Neural progenitor cell (in vitro differentiated cells): Measurements from ENCODE around the gene C17orf113. TPM values are rescaled to one million over a fixed set of nuclear protein-coding genes. Genes with fewer than 3 reads are reported as not detected.

Experiments
- DNase-seq: peaks from one replicate; pipeline ENCODE4 v3.0.0-alpha.2; 2016; ENCODE audit warnings: low spot score
- H2AFZ ChIP-seq: fragments of 200-600 bp; sonication (generic); replicated peaks from 2 replicates; pipeline ENCODE4 v1.6.1; 2016; ENCODE audit warnings: antibody characterized with exemption
- H3F3A ChIP-seq: fragments of 200-600 bp; sonication (generic); 2 replicates; pipeline ENCODE4 v1.6.1; 2016; ENCODE audit warnings: antibody characterized with exemption, low read depth
- H3K27ac ChIP-seq: fragments of 200-600 bp; sonication (generic); 2 replicates; pipeline ENCODE4 v1.5.1; 2016; ENCODE audit warnings: mild to moderate bottlenecking
- H3K27me3 ChIP-seq: fragments of 200-600 bp; sonication (generic); 2 replicates; pipeline ENCODE4 v1.6.1; 2016; ENCODE audit warnings: mild to moderate bottlenecking, moderate library complexity
- H3K36me3 ChIP-seq: fragments of 200-600 bp; sonication (generic); 2 replicates; pipeline ENCODE4 v1.5.1; 2016
- H3K4me1 ChIP-seq: fragments of 200-600 bp; sonication (generic); 2 replicates; pipeline ENCODE4 v1.6.1; 2016; ENCODE audit warnings: mixed run types
- H3K4me2 ChIP-seq: fragments of 200-600 bp; sonication (generic); 2 replicates; pipeline ENCODE4 v1.6.1; 2016
- H3K4me3 ChIP-seq: fragments of 200-600 bp; sonication (generic); 2 replicates; pipeline ENCODE4 v1.5.1; 2016
- H3K79me2 ChIP-seq: fragments of 200-600 bp; sonication (generic); 2 replicates; pipeline ENCODE4 v1.6.1; 2016; ENCODE audit warnings: low read depth
- H3K9ac ChIP-seq: fragments of 200-600 bp; sonication (generic); 2 replicates; pipeline ENCODE4 v1.6.1; 2016
- H3K9me3 ChIP-seq: fragments of 200-600 bp; sonication (generic); 2 replicates; pipeline ENCODE4 v1.5.1; 2016; ENCODE audit warnings: low read depth
- H4K20me1 ChIP-seq: fragments of 200-600 bp; sonication (generic); 2 replicates; pipeline ENCODE4 v1.6.1; 2016; ENCODE audit warnings: low read depth
- H3K27ac Mint-ChIP-seq: 3 replicates; pipeline ENCODE4 v1.8.0; 2021; ENCODE audit warnings: mixed read lengths
- H3K27me3 Mint-ChIP-seq: 2 replicates; pipeline ENCODE4 v1.8.0; 2022; ENCODE audit warnings: low read depth, mild to moderate bottlenecking, inconsistent platforms, moderate library complexity, mixed read lengths; ENCODE audit not compliant: insufficient read depth
- H3K36me3 Mint-ChIP-seq: 3 replicates; pipeline ENCODE4 v1.8.0; 2021; ENCODE audit warnings: mixed read lengths
- H3K4me1 Mint-ChIP-seq: 3 replicates; pipeline ENCODE4 v1.8.0; 2021; ENCODE audit warnings: mixed read lengths
- H3K4me3 Mint-ChIP-seq: 3 replicates; pipeline ENCODE4 v1.8.0; 2021; ENCODE audit warnings: mild to moderate bottlenecking, moderate library complexity, mixed read lengths
- H3K9me3 Mint-ChIP-seq: 3 replicates; pipeline ENCODE4 v1.8.0; 2020; ENCODE audit warnings: mixed read lengths
- EZH2 ChIP-seq: fragments of 200-600 bp; sonication (generic); IDR thresholded peaks from 2 replicates; pipeline ENCODE4 v1.6.1; 2017; ENCODE audit warnings: antibody characterized with exemption, mild to moderate bottlenecking, moderate library complexity
- EZH2phosphoT487 ChIP-seq: fragments of 200-600 bp; sonication (generic); IDR thresholded peaks from 2 replicates; pipeline ENCODE4 v1.6.1; 2017; ENCODE audit warnings: antibody characterized with exemption
- total RNA-seq: library from RNA; depleted of rRNA; stranded (reverse); fragments of >200 nt; gene quantifications from 2 replicates; pipeline ENCODE4 v1.2.3, GENCODE V29; 2015; ENCODE audit warnings: low replicate concordance
- TF ChIP-seq, protein P1 (sequence below): fragments of 200-600 bp; sonication (generic); IDR thresholded peaks from 2 replicates; pipeline ENCODE4 v1.5.1; 2017; ENCODE audit warnings: antibody characterized with exemption, mild to moderate bottlenecking

C17orf113 gene
- total RNA-seq, 1 donor from 2014 or later: 2.2 TPM

- Mint-ChIP-seq H3K4me1 (peaks cover 8% of the 10 kb centered on the region), H3K9me3 (no peaks in the 10 kb centered on the region), H3K27me3 (peaks cover 11% of the 10 kb centered on the region), H3K4me3 (no peak overlapping the region), H3K27ac (no peak overlapping the region), H3K36me3 (no peaks in the 10 kb centered on the region)
- Histone ChIP-seq H3K9ac (no peak overlapping the region), H3F3A (no peaks in the 10 kb centered on the region), H3K79me2 (no peaks in the 10 kb centered on the region), H3K9me3 (no peaks in the 10 kb centered on the region), H3K4me3 (no peak overlapping the region), H2AFZ (no peak overlapping the region), H3K4me1 (no peaks in the 10 kb centered on the region), H3K27me3 (peaks cover 2% of the 10 kb centered on the region), H4K20me1 (no peaks in the 10 kb centered on the region), H3K4me2 (no peak overlapping the region), H3K27ac (no peak overlapping the region), H3K36me3 (no peaks in the 10 kb centered on the region)
- TF ChIP-seq, protein P1, sequence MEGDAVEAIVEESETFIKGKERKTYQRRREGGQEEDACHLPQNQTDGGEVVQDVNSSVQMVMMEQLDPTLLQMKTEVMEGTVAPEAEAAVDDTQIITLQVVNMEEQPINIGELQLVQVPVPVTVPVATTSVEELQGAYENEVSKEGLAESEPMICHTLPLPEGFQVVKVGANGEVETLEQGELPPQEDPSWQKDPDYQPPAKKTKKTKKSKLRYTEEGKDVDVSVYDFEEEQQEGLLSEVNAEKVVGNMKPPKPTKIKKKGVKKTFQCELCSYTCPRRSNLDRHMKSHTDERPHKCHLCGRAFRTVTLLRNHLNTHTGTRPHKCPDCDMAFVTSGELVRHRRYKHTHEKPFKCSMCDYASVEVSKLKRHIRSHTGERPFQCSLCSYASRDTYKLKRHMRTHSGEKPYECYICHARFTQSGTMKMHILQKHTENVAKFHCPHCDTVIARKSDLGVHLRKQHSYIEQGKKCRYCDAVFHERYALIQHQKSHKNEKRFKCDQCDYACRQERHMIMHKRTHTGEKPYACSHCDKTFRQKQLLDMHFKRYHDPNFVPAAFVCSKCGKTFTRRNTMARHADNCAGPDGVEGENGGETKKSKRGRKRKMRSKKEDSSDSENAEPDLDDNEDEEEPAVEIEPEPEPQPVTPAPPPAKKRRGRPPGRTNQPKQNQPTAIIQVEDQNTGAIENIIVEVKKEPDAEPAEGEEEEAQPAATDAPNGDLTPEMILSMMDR: no peak
- no peak for TF ChIP-seq EZH2
- no peak for TF ChIP-seq EZH2phosphoT487
- no peak for DNase-seq
Measured at GRCh38 chr17:42090964-42091790, 40.8 kb upstream of the C17orf113 start.

- H3K36me3 ChIP-seq: no peaks in the 10 kb centered on the region
- no peak overlapping the region for H3K4me2 ChIP-seq
- H3K4me1 ChIP-seq: no peaks in the 10 kb centered on the region
- peaks cover 4% of the 10 kb centered on the region for H3K27me3 Mint-ChIP-seq
- no peaks in the 10 kb centered on the region for H3K36me3 Mint-ChIP-seq
- peak overlapping the region; percentile 55 for H3K4me3 Mint-ChIP-seq
- no peak for DNase-seq
- H3K27me3 ChIP-seq: no peaks in the 10 kb centered on the region
- H2AFZ ChIP-seq: no peak overlapping the region
- no peaks in the 10 kb centered on the region for H3K79me2 ChIP-seq
- H3F3A ChIP-seq: no peaks in the 10 kb centered on the region
- TF ChIP-seq EZH2phosphoT487 (no peak), EZH2 (no peak)
- TF ChIP-seq, protein P1: no peak
- no peak overlapping the region for H3K27ac ChIP-seq
- no peaks in the 10 kb centered on the region for H3K9me3 ChIP-seq
- no peaks in the 10 kb centered on the region for H3K9me3 Mint-ChIP-seq
- H3K4me3 ChIP-seq: no peak overlapping the region
- no peak overlapping the region for H3K9ac ChIP-seq
- no peaks in the 10 kb centered on the region for H4K20me1 ChIP-seq
- peak overlapping the region; percentile 55 for H3K27ac Mint-ChIP-seq
- H3K4me1 Mint-ChIP-seq: peaks cover 3% of the 10 kb centered on the region
Measured at GRCh38 chr17:42088736-42089135, 38.3 kb upstream of the C17orf113 start.

GRCh38 chr17:42087736-42088705, 37.6 kb upstream of the C17orf113 start:
- Histone ChIP-seq H3K4me1 (no peaks in the 10 kb centered on the region), H3K4me3 (no peak overlapping the region), H3K27ac (no peak overlapping the region), H3K27me3 (no peaks in the 10 kb centered on the region), H3K79me2 (no peaks in the 10 kb centered on the region), H3K4me2 (no peak overlapping the region), H3K9me3 (no peaks in the 10 kb centered on the region), H3F3A (no peaks in the 10 kb centered on the region), H3K9ac (no peak overlapping the region), H3K36me3 (no peaks in the 10 kb centered on the region), H2AFZ (no peak overlapping the region), H4K20me1 (no peaks in the 10 kb centered on the region)
- no peaks in the 10 kb centered on the region for H3K36me3 Mint-ChIP-seq
- no peak overlapping the region for H3K4me3 Mint-ChIP-seq
- DNase-seq: no peak
- no peaks in the 10 kb centered on the region for H3K9me3 Mint-ChIP-seq
- H3K27me3 Mint-ChIP-seq: peaks cover 4% of the 10 kb centered on the region
- TF ChIP-seq, protein P1: no peak
- TF ChIP-seq EZH2 (no peak), EZH2phosphoT487 (no peak)
- no peak overlapping the region for H3K27ac Mint-ChIP-seq
- H3K4me1 Mint-ChIP-seq: peaks cover 3% of the 10 kb centered on the region
